D721Med (cell line): Measurements from ENCODE around the gene RFX1.

ENCODE experiments used
- DNase-seq: peaks from one replicate; pipeline ENCODE4 v3.0.0; 2011; ENCODE audit warnings: low spot score; ENCODE audit not compliant: insufficient read length
- FAIRE-seq: peaks from 2 replicates; lab custom pipeline; 2011; peaks lifted over from hg19 to GRCh38; lab: Jason Lieb, UNC
- CTCF ChIP-seq: IDR thresholded peaks from 2 replicates; pipeline ENCODE4 v1.5.1; 2012; ENCODE audit warnings: mild to moderate bottlenecking, control low read depth; ENCODE audit not compliant: insufficient read depth; ENCODE audit errors: missing control alignments

RFX1 gene

DNA sequence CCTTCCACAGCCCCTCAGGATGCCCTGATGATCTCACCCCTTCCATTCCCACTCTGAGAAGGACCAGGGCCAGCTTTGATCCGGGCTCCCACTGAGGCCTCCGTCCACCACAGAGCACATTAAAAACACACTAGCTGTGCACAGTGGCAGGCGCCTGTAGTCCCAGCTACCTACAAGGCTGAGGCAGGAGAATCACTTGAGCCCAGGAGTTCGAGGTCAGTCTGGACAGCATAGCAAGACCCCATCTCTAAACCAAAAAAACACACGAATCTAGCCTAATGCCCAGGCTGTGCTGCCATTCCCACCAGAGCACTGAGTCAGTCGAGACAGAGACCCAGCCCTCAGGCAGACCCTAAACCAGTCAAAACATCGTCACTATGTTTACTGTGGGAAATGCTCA, 14.1 kb downstream of the RFX1 start:
- no peak for TF ChIP-seq CTCF
- FAIRE-seq = no peak
- DNase-seq = no peak

DNA sequence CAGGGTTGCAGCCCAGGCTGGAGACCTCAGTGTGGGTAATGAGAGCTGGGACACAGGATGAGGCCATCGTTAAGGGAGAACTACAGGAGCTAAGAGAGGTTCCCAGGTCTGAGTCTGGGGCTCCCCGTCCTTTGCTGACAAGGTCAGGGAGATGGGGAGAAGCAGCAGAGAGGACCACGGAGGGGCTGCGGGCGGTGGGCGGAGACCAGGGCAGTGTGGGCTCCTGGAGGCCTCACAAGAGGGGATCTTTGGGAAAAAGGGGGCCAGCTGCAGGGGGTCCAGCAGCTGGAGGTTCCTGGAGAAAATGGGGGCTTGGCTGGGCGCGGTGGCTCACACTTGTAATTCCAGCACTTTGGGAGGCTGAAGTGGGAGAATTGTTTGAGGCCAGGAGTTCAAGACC, 16.0 kb downstream of the RFX1 start:
- TF ChIP-seq CTCF = no peak
- DNase-seq (no peak), FAIRE-seq (no peak)

GRCh38 chr19:13989487-13989886, 16.6 kb downstream of the RFX1 start:
- no peak for TF ChIP-seq CTCF
- FAIRE-seq (no peak), DNase-seq (no peak)

DNA sequence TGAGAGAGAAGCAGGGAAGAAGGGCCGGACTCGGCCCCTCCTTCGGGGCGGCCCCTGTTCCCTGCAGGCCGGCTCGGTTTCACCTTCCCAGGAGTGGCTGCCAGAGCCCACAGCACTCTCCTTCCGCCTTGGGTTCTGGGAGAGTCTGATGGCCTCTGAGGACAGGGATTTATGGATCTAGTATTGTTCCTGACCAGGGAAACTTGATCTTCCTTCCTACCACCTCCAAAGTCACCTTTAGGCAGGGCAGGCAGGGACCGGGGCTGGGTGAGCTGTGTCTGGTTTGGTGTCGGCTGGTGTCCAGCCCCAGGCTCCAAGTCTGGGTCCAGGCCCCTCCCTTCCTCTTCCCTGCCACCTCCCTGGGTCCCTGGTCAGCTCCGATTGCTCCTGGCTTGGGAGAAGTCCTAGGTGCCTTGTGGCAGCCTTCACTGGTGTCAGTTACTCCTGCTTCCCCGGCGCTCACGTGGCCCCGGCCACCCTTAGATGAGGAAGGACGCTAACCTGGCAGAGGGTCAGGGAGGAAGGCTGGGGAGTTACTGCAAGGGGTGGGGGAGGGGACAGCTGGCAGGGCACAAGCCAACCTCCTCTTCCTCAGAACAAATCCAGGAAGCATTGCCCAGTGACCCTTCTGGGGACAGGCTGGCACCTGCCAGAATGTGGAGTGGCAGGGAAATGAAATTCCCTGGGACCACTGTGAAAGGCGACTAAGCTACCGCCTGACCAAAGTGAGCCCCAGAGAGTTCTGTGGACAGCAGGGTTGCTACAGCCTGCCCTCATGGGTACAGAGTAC, 18.8 kb downstream of the RFX1 start:
- TF ChIP-seq CTCF = no peak
- no peak for FAIRE-seq
- DNase-seq = no peak

DNA sequence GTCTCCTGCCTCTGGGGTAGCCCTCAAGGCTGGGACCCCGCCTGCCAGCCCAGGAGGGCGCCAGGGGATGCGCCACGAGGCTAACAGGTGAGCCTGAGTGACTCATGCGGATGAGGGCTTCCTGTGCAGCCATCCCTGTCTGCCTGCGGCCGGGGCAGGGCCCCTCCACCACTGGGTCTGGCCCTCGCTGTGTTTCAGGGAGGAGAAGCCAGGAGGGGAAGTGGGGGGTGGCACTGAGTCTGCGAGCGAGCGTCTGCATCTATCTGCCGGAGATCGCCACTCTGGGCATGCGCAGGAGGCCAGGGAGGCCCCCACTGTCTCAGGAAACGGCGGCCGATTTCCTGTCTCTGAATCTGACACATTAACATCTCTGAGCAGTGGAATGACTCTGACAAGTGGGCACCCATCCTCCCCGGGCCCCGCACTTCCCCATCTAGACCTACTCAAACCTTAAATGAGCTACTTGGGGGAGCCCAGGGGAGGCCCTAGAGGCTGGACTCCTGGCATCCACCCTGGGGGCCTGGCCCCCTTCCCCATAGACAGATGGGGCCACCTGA, 19.7 kb downstream of the RFX1 start:
- no peak for TF ChIP-seq CTCF
- FAIRE-seq = no peak
- DNase-seq = no peak

GRCh38 chr19:13985771-13986347, 20.3 kb downstream of the RFX1 start:
- FAIRE-seq = no peak
- TF ChIP-seq CTCF = no peak
- no peak for DNase-seq
